Activated T-cell treated with anti-CD3 and anti-CD28 coated beads, Interleukin-2, amount 50 U/mL, for 48 hours (primary cell): ENCODE measurements around the gene RIOK3.
"Not testable (repeated sequence)": the region's sequence is repeated elsewhere in the genome, so short reads cannot be mapped to it uniquely, and the experiment has no call there.

Source experiments
- DNase-seq, 2 experiments: peaks; one replicate each; pipeline ENCODE4 v3.0.0-alpha.2; 2020

RIOK3 gene

DNA sequence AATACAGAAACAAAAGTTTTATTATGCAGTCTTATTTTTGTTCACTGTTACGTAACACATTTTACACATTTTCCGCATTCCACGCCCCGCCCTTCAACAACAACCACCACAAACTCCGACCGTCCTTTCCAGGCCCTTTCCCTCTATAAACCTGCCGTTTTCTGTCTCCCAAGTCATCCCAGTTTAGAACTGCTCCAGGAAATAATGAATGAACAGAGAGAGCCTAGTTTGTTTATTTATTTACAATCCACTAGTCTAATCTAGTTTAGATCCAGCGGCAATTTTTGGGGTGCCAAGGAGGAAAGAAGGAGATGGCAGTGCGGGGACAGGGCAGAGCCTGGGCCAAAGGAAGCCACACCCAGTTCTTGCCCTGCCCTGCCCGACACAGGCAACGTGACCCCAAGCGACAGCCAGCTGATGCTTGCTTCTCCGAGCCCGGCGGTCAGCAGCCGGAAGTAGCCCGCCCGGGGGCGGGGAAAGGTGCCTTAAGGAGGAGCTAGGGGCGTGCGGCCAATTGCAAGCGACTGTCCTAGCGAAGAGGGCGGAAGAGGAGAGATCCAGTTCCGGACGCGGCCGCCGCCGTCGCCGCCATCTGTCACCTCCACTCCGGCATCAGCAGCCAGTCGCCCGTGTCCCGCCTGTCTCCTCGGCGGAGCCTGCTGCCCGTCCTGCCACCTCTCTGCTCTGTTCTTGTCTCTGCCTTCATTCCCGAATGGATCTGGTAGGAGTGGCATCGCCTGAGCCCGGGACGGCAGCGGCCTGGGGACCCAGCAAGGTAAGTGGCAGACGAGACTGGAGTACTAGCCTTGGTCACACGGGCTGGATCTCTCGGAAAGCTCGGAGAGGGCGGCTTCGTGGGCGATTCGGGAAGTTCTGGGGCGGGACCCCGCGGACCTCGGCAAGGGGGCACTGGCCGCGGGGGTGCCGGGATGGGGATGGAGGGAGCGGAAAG, at the start of gene RIOK3:
Gene RIOK3 (plus strand): TSS at position 560 of the 952 bp plus-strand sequence. CDS start 153 bp downstream, at position 713.
- peak; percentile 97 for DNase-seq

DNA sequence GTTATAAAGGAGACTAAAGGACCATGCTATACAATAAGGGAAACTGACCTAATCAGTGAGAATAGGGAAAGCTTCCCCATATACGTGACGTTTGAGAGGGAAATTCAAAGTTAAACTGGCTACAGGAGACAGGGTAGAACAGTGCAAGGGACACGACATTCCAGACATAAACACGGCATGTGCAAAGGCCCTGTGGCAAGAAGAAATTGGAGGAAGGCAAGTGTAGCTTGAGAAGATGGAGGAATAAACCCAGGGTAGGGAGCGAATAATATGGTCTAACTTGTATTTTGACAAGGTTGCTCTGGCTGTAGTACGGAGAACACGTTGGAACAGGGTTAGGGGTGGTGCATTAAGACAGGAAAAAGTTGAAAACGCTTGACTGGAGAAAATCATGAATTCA, 49.8 kb upstream of the RIOK3 start:
- no peak for DNase-seq

- no peak for DNase-seq
These were observed 47.5 kb upstream of the RIOK3 start for GRCh38 chr18:23405636-23406035.

DNA sequence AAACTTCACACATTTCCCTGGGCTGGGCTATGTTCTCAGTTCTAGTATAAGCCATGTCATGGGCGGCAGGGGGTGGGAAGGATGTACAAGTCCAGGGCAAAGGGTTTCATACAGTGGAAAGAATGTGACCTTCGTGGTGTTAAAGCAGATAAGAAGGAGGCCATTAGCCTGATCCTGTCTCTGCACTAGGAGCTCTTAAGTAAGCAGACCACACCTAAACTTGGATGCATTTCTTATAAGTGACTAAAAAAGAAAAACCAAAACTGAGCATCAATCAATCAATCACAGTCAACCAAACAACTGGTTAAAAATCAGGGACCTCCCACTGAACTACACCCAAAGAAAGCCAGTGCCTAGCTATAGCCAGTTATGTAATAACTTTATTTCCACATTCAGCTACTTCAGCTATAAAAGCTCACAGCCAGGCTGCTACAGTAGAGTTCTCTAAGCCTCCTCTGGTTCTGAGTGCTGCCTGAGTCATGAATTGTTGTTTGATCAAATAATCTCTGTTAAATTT, 46.8 kb upstream of the RIOK3 start:
- no peak for DNase-seq

DNA sequence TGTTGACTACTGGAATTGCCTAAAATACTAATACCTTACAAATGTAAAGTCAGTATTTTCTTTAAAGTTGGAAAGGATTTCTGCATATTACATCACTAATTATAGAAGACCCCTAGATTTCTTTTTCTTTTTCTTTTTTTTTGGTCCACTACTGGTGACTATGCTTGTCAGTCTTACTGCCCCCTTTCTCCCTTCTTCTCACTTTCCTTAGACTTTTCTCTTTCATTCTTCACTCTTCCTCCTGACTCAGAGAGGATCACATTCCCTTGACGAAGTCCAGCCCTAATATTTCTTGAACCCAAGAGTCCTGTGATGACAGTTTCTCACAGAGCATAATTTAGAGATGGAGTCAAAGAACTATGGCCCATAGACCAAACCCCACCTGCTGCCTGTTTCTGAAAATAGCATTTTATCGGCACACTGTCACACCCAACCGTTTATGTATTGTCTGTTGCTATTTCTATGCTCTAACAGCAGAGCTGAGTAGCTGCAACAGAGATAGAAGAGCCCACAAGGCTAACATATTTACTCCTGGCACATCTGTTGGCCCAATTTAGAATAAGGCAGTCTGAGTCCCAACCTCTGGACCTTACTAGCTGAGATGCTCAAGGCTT, 40.6 kb upstream of the RIOK3 start:
- no peak for DNase-seq

DNA sequence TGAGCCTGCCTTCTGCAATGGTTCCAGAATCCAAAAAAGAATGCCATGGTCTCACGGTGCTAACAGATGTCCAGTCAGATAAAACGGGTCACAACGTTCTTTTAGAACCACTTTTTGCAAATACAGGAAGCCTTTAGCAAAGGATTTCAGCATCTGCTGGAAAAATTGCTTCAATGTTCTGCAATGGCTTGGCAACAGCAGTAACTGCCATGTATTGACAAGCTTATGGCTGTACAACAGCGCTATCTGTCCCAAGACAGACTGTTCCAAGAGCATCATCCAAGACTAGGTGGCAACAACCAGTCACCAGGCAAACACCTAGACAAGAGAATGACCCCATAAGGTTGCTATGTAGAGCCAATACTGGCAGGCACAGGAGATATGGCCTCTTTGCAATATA, 37.6 kb upstream of the RIOK3 start:
- DNase-seq, result no peak

GRCh38 chr18:23416298-23416697, 36.8 kb upstream of the RIOK3 start:
- DNase-seq, result no peak

GRCh38 chr18:23421277-23421676, 31.8 kb upstream of the RIOK3 start:
- no peak for DNase-seq

DNA sequence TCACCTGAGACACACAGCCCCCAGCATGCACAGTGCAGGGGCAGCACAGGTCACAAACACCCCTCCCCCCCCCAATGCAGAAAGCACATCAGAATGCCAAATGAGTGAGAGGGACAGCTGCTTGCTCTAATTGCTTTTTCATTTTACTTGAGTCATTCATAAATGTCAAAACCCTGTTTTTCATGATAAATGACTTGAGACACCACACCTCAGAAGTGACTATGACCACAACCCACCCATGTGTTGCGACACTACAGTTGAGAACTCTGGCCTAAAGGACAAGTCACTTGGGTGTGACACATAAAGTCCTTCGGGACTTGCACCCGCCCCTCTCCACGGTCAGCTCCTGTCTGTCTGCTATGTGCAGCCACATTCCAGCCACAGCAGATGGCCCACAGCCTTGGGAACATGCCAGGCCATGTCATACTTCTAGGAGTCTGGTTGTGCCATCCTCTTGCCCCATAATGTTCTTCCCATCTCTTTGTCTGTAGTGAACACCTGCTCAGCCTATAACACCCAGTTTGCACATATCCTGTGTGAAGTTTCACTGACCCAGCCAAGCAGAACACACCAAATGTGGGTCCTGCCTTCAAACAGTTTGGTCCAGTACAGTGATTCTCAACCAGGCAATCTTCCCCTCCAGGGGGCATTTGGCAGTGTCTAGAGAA, 30.2 kb upstream of the RIOK3 start:
- DNase-seq, result peak in 1 of 2 experiments; percentile 26

DNA sequence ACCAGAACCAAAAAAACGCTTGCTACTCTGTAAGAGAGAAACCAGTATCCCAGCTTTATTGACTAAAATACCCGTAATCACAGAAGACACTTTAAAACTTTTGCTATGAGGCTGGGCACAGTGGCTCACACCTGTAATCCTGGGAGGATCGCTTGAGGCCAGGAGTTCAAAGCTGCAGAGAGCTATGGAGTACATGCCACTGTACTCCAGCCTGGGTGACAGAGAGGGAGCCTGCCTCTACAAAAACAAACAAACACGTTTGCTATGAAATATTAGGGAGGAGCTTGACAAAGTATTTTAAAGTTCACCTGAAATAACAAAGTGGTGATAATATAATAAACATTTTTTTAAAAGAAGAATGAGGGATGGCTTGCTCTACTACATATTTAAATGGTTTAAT, 28.5 kb upstream of the RIOK3 start:
- DNase-seq, result no peak

- DNase-seq, result no peak
These were observed 24.3 kb upstream of the RIOK3 start for GRCh38 chr18:23428821-23429220.

DNA sequence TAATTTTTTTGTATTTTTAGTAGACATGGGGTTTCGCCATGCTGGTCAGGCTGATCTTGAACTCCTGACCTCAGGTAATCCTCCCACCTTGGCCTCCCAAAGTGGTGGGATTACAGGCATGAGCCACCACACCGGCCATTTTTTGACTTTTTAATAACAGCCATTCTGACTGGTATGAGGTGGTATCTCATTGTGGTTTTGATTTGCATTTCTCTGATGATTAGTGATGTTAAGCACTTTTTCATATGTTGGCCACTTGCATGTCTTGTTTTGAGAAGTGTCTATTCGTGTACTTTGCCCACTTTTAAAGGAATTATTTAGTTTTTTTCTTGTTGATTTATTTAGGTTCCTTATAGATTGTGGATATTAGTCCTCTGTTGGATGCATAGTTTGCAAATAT, 23.5 kb upstream of the RIOK3 start:
- not testable (repeated sequence) for DNase-seq

DNA sequence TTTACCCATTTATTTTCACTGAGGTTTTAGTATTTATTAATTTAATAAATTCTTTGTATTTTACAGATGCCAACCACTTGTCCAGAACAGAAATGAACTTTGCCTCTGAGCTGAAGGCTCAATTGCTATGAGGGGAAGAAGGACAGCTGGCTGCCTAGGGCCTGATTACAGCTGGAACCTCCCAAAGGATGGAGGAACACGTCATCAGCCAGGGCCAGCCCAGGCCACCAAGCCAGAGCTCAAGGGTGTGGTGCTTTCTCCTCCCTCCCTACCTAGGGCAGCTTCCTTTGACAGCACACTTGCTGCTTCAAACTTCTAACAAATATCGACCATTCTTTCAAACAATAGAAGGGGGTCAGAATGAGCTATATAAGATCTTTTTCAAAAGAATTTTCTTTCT, 19.7 kb upstream of the RIOK3 start:
- DNase-seq, result no peak

- DNase-seq, result peak; percentile 83 to 87
These were observed 15.6 kb upstream of the RIOK3 start for GRCh38 chr18:23437357-23438045.

GRCh38 chr18:23438046-23438377, 15.1 kb upstream of the RIOK3 start:
- no peak for DNase-seq

GRCh38 chr18:23438608-23439366, 14.3 kb upstream of the RIOK3 start:
- no peak for DNase-seq

DNA sequence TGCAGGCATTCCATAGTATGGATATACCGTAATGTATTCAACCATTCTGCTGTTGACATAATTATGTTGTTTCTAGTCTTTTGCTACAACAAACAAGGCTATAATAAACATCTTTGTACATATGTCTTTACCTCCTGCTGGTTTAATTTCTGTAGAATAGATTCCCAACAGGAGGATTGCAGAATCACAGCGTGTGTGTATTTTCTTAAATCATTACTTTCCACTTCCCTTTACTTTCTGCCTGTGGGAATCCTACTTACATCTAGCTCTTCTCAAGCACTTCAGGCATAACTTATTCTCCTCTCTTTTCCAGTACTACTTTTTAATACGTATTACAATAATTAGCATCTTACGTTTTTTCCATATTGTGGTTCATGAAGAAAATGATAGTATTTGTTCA, 13.0 kb upstream of the RIOK3 start:
- DNase-seq, result no peak

DNA sequence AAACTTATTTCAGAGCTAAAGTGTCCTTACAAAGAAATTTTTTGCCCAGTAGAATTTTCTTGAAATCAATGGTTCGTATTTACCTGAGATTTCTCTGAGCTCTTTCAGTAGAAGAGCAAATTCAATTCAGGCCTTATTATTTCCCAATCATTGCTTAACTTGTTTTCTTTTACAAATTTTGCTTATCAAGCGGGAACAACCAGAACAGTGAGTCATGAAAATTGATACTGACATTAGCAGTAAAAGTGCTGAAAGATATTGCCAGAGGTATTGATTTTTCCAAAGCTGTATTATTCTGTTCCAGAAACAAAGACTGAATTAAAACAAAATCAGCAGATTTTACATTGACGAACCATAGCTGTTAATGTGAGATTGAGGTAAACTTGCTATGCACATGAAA, 10.1 kb upstream of the RIOK3 start:
- no peak for DNase-seq

- DNase-seq, result no peak
These were observed 4.8 kb upstream of the RIOK3 start for GRCh38 chr18:23448291-23448690.

DNA sequence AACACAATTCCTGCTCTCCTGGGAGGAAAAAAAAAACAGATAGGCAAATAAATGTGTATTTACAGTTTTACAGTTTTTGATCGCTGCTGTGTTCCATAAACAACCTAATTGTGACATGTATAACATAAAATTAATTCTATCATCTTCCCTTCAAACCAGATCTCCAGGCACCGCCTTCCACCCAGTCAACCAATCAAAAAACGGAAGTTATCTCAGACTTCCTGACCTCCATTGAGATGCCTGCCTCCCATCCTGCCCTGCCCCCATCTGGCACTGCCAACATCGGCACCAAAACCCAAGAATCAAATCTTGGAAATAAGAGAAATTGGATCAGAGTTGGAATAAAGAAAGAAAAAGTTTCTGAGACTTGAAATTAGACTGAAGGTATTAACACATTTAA, 3.1 kb upstream of the RIOK3 start:
- DNase-seq, result no peak

GRCh38 chr18:23451011-23451410, 2.1 kb upstream of the RIOK3 start:
- no peak for DNase-seq

GRCh38 chr18:23451491-23451890, 1.6 kb upstream of the RIOK3 start:
- no peak for DNase-seq
